ENCODE data around the gene PMAIP1.

GRCh38 chr18:59906203-59906602 lies 6.4 kb downstream of the PMAIP1 start:
- TF ChIP-seq EZH2phosphoT487 (conservative IDR thresholded peaks at IDR 0.05; ENCODE audit: low read length): no peak
- no peak for TF ChIP-seq CTCF (IDR thresholded peaks at IDR 0.05; ENCODE audit: insufficient read depth, low read length, poor library complexity, severe bottlenecking)
